BJ (cell line): Measurements from ENCODE around the gene NFATC3. TPM values are rescaled to one million over a fixed set of nuclear protein-coding genes. Genes with fewer than 3 reads are reported as not detected.

Experiments used
- CTCF ChIA-PET: fragments of 350-600 bp; formaldehyde crosslinking; extraction: SDS; loops from one replicate; lab custom pipeline; 2021; ENCODE audit warnings: antibody characterized with exemption, inconsistent platforms; lab: Yijun Ruan, JAX
- POLR2A ChIA-PET: fragments of 300-600 bp; sonication (Branson Sonifier 250); formaldehyde crosslinking; extraction: SDS; loops from one replicate; lab custom pipeline; 2021; ENCODE audit warnings: antibody characterized with exemption; lab: Charles Lee
- DNase-seq: peaks from one replicate; pipeline ENCODE4 v3.0.0-alpha.2; 2011; ENCODE audit warnings: low read depth
- H3K27me3 ChIP-seq: 2 replicates; pipeline ENCODE4 v1.6.0; 2011; ENCODE audit warnings: low read length; ENCODE audit not compliant: control insufficient read depth, insufficient read depth
- H3K36me3 ChIP-seq: 2 replicates; pipeline ENCODE4 v1.5.1; 2011; ENCODE audit warnings: low read length; ENCODE audit not compliant: control insufficient read depth, insufficient read depth
- H3K4me3 ChIP-seq: 2 replicates; pipeline ENCODE4 v1.5.1; 2011; ENCODE audit warnings: low read depth, mild to moderate bottlenecking, control low read depth, low read length
- CTCF ChIP-seq: IDR thresholded peaks from 2 replicates; pipeline ENCODE4 v1.5.1; 2011; ENCODE audit warnings: low read depth, mild to moderate bottlenecking, control low read depth, inconsistent platforms, low read length, moderate library complexity; ENCODE audit not compliant: insufficient read depth
- polyA plus RNA-seq: library from polyadenylated mRNA; depleted of rRNA; stranded (reverse); fragments of >200 nt; gene quantifications from 2 replicates; pipeline ENCODE4 v1.2.3, GENCODE V29; 2011

NFATC3 gene
- polyA plus RNA-seq, 1 experiment, result 10.5 TPM

- Histone ChIP-seq H3K4me3 (no peak overlapping the region), H3K36me3 (peaks cover 14% of the 10 kb centered on the region), H3K27me3 (no peaks in the 10 kb centered on the region)
- TF ChIP-seq CTCF, result no peak
- ChIA-PET POLR2A (interaction anchor here (0.6 kb wide), 1 partner anchor 14 kb away, joined by 5 read pairs; no protein-coding TSS in a partner anchor), CTCF (interaction anchor here (0.6 to 1.8 kb wide), 5 partner anchors 9 to 94 kb away, joined by 3 to 10 read pairs (median 3); no protein-coding TSS in a partner anchor)
- DNase-seq, result no peak
These were observed 13.0 kb upstream of the NFATC3 start for GRCh38 chr16:68072038-68072695.

- no peak for TF ChIP-seq CTCF
- DNase-seq, result no peak
- peaks cover 24% of the 10 kb centered on the region for H3K36me3 ChIP-seq
- H3K4me3 ChIP-seq, result no peak overlapping the region
- H3K27me3 ChIP-seq, result no peaks in the 10 kb centered on the region
- CTCF ChIA-PET, result interaction anchor here (0.7 to 4.0 kb wide), 2 partner anchors 9 to 322 kb away, joined by 3 to 22 read pairs; no protein-coding TSS in a partner anchor
- POLR2A ChIA-PET, result no interaction called here
These were observed 11.0 kb upstream of the NFATC3 start for GRCh38 chr16:68073902-68074760.

GRCh38 chr16:68074850-68075555, 10.2 kb upstream of the NFATC3 start:
- ChIA-PET CTCF (interaction anchor here (0.7 to 4.0 kb wide), 2 partner anchors 10 to 321 kb away, joined by 3 to 22 read pairs; no protein-coding TSS in a partner anchor), POLR2A (no interaction called here)

DNA sequence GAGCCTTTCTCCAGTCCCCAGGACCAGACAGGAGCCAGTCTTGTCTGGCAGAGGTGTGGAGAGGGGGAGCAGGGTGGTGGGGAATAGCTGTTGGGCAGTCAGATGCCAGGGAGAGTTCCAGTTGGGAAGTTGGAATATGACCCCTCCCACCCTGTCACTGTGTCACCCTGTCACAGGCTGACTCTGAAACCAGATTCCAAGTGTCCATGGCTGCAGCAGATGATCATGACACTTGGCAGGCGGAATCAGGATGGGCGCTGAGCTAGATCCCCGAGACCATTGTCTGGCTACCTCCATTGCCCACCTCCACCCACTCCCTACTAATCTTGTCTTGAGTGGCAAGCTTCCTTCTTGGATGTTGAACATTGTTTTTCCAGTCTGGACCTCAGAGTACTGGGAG, 9.2 kb upstream of the NFATC3 start:
- Histone ChIP-seq H3K36me3 (peaks cover 23% of the 10 kb centered on the region), H3K4me3 (no peak overlapping the region), H3K27me3 (no peaks in the 10 kb centered on the region)
- ChIA-PET CTCF (interaction anchor here (4.0 kb wide), 1 partner anchor 11 kb away, joined by 22 read pairs; no protein-coding TSS in a partner anchor), POLR2A (no interaction called here)
- DNase-seq, result no peak
- no peak for TF ChIP-seq CTCF

More at GRCh38 chr16:68074850-68075555, 10.2 kb upstream of the NFATC3 start:
- Histone ChIP-seq H3K36me3 (peaks cover 24% of the 10 kb centered on the region), H3K27me3 (no peaks in the 10 kb centered on the region), H3K4me3 (no peak overlapping the region)
- TF ChIP-seq CTCF, result no peak
- DNase-seq, result no peak

- ChIA-PET CTCF (interaction anchor here (4.0 kb wide), 1 partner anchor 11 kb away, joined by 22 read pairs; no protein-coding TSS in a partner anchor), POLR2A (no interaction called here)
These were observed 8.6 kb upstream of the NFATC3 start for GRCh38 chr16:68076560-68076959.

More at GRCh38 chr16:68076560-68076959, 8.6 kb upstream of the NFATC3 start:
- DNase-seq, result no peak
- Histone ChIP-seq H3K4me3 (no peak overlapping the region), H3K27me3 (no peaks in the 10 kb centered on the region), H3K36me3 (peaks cover 23% of the 10 kb centered on the region)
- no peak for TF ChIP-seq CTCF
